A673 (cell line): Measurements from ENCODE around the gene ARHGEF4. TPM values are rescaled to one million over a fixed set of nuclear protein-coding genes. Genes with fewer than 3 reads are reported as not detected.
A peak's percentile ranks its signal among the peaks of the same experiment; 100 is the strongest.

Source experiments
- BruUV-seq: library from RNA; stranded (reverse); fragments of 400-500 nt; replicated peaks from 2 replicates; lab custom pipeline; 2021; lab: Mats Ljungman, UMichigan
- CTCF ChIA-PET: fragments of 300-600 bp; sonication (Branson Sonifier 250); formaldehyde crosslinking; loops from one replicate; lab custom pipeline; 2022; ENCODE audit warnings: antibody characterized with exemption; lab: Charles Lee
- POLR2A ChIA-PET: fragments of 300-600 bp; sonication (Branson Sonifier 250); formaldehyde crosslinking; loops from one replicate; lab custom pipeline; 2022; ENCODE audit warnings: antibody characterized with exemption; ENCODE audit not compliant: low non-redundant PET; lab: Charles Lee
- DNase-seq: peaks from one replicate; pipeline ENCODE4 v3.0.0-alpha.2; 2015; ENCODE audit warnings: low spot score
- H3K27ac ChIP-seq: fragments of 200-600 bp; sonication (generic); 2 replicates; pipeline ENCODE4 v1.5.1; 2016; ENCODE audit warnings: mixed run types, low read depth, mild to moderate bottlenecking, mixed read lengths, antibody characterized with exemption, low read length; ENCODE audit not compliant: poor library complexity, severe bottlenecking
- H3K27me3 ChIP-seq: fragments of 200-600 bp; sonication (generic); replicated peaks from 2 replicates; pipeline ENCODE4 v1.6.1; 2017; ENCODE audit warnings: mixed run types, low read depth, mild to moderate bottlenecking, mixed read lengths, antibody characterized with exemption, low read length; ENCODE audit not compliant: insufficient read depth, poor library complexity
- H3K36me3 ChIP-seq: fragments of 200-600 bp; sonication (generic); 2 replicates; pipeline ENCODE4 v1.6.1; 2016; ENCODE audit warnings: mixed run types, mild to moderate bottlenecking, mixed read lengths, antibody characterized with exemption, low read length; ENCODE audit not compliant: insufficient read depth, poor library complexity, severe bottlenecking
- H3K4me1 ChIP-seq: fragments of 200-600 bp; sonication (generic); 2 replicates; pipeline ENCODE4 v1.6.1; 2017; ENCODE audit warnings: mixed run types, mild to moderate bottlenecking, mixed read lengths, antibody characterized with exemption, low read length; ENCODE audit not compliant: insufficient read depth, poor library complexity, severe bottlenecking
- H3K4me3 ChIP-seq: fragments of 200-600 bp; sonication (generic); 2 replicates; pipeline ENCODE4 v1.5.1; 2016; ENCODE audit warnings: low read depth, mixed run types, mild to moderate bottlenecking, mixed read lengths, low read length; ENCODE audit not compliant: poor library complexity, severe bottlenecking
- H3K9me3 ChIP-seq: fragments of 200-600 bp; sonication (generic); 2 replicates; pipeline ENCODE4 v1.6.1; 2016; ENCODE audit warnings: mixed run types, low read depth, mild to moderate bottlenecking, mixed read lengths, antibody characterized with exemption, low read length; ENCODE audit not compliant: poor library complexity, severe bottlenecking
- EZH2 ChIP-seq: fragments of 200-600 bp; sonication (generic); IDR thresholded peaks from 2 replicates; pipeline ENCODE4 v1.6.1; 2017; ENCODE audit warnings: borderline replicate concordance, low read depth, mild to moderate bottlenecking, mixed read lengths, antibody characterized with exemption, low read length; ENCODE audit not compliant: poor library complexity, severe bottlenecking
- intact Hi-C: fragments of 100-400 bp; cut with micrococcal nuclease; formaldehyde crosslinking; loops from one replicate; pipeline ENCODE4 v1.10.0; 2022; ENCODE audit not compliant: unreplicated experiment
- total RNA-seq: library from RNA; stranded (reverse); gene quantifications from 2 replicates; pipeline ENCODE4 v1.2.3, GENCODE V29; 2021
- TF ChIP-seq, protein P1 (sequence below): fragments of 300-800, 200-600 bp; sonication (generic); conservative IDR thresholded peaks from 2 replicates; pipeline ENCODE4 v1.5.1; 2017; ENCODE audit warnings: low read depth, mild to moderate bottlenecking, antibody characterized with exemption, low read length, moderate library complexity, mixed read lengths

ARHGEF4 gene
- total RNA-seq, 1 experiment from 2014 or later: 2.1 TPM

GRCh38 chr2:130853391-130853790 lies 16.7 kb downstream of the ARHGEF4 start:
- Histone ChIP-seq H3K27ac (no peak overlapping the region), H3K4me3 (no peak overlapping the region), H3K36me3 (no peaks in the 10 kb centered on the region), H3K9me3 (no peaks in the 10 kb centered on the region), H3K4me1 (no peaks in the 10 kb centered on the region), H3K27me3 (no peaks in the 10 kb centered on the region)
- ChIA-PET CTCF (no interaction called here), POLR2A (no interaction called here)
- no peak for TF ChIP-seq EZH2
- TF ChIP-seq, protein P1, sequence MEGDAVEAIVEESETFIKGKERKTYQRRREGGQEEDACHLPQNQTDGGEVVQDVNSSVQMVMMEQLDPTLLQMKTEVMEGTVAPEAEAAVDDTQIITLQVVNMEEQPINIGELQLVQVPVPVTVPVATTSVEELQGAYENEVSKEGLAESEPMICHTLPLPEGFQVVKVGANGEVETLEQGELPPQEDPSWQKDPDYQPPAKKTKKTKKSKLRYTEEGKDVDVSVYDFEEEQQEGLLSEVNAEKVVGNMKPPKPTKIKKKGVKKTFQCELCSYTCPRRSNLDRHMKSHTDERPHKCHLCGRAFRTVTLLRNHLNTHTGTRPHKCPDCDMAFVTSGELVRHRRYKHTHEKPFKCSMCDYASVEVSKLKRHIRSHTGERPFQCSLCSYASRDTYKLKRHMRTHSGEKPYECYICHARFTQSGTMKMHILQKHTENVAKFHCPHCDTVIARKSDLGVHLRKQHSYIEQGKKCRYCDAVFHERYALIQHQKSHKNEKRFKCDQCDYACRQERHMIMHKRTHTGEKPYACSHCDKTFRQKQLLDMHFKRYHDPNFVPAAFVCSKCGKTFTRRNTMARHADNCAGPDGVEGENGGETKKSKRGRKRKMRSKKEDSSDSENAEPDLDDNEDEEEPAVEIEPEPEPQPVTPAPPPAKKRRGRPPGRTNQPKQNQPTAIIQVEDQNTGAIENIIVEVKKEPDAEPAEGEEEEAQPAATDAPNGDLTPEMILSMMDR: no peak
- DNase-seq: no peak
- intact Hi-C loops: no loop called here
- BruUV-seq: no TSS peak

DNA sequence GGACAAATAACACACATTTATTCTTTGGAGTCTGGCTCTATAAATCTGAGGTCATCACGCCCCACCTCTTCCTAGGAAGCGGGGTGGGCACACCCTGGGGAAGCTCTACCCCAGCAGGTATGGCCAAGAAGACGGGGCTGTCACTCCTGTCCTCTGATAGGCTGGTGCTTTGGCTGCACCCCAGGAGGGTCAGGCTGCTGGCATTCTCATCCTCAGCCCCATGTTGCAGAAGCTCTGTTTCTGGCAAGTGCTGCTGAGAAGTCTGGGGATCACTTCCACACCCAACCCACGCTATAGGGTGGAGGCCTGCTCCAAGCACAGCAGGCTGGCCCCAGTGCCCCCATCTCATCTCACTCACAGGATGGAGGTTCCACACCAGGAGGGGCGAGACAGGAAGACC lies 17.6 kb downstream of the ARHGEF4 start:
- Histone ChIP-seq H3K9me3 (no peaks in the 10 kb centered on the region), H3K27me3 (no peaks in the 10 kb centered on the region), H3K27ac (no peak overlapping the region), H3K4me1 (no peaks in the 10 kb centered on the region), H3K4me3 (no peak overlapping the region), H3K36me3 (no peaks in the 10 kb centered on the region)
- POLR2A ChIA-PET: no interaction called here
- CTCF ChIA-PET: no interaction called here
- DNase-seq: no peak
- BruUV-seq: no TSS peak
- TF ChIP-seq EZH2: no peak
- TF ChIP-seq, protein P1: no peak
- intact Hi-C loops: no loop called here

DNA sequence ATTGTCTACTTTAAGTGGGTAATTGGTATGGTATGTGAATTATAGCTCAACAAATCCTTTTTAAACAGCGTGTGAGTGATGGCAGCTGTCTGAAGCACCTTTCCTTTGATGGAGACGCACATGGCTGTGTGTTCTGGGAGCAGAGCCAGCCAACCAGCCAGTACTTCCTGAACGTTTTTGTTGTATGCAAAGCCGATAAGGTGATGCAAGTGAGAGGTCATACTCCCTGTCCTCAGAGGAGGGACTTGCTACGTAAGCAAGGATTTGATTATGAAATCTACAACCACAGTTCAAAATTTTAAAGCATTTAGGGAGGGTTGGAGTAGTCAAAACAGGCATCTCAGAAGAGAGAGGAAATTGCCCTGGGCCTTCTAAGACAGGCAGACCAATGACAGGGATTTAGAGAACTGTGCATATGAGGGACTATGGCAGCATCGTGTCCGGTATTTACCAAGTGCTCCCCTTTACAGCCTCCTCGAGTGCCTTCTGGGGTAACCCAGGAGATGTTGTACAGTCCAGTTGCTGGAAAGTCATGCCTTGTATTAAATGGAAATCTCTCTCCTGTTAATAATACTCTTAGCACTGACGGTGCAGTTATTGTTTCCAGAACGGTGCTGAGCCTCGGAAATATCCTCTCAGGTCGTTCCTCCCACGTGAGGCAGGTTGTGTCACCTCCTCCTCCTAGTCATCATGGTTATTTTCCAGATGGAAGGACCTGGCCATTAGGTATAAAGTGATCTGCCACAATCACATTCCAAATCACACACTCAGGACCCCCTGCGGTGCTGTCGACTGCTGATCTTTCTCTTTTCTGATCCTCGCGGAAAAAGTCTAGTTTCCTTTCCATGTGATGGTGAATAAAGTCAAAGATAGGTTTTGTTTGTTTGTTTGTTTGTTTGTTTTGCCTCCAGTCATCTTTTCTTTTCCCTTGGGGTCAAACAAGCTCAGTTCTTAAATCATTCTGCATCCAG lies 28.4 kb downstream of the ARHGEF4 start:
- POLR2A ChIA-PET: no interaction called here
- Histone ChIP-seq H3K27ac (peak overlapping the region; percentile 60), H3K9me3 (no peaks in the 10 kb centered on the region), H3K4me1 (peaks cover 15% of the 10 kb centered on the region), H3K36me3 (no peaks in the 10 kb centered on the region), H3K4me3 (no peak overlapping the region), H3K27me3 (no peaks in the 10 kb centered on the region)
- intact Hi-C loops: no loop called here
- peak; percentile 79 for DNase-seq
- CTCF ChIA-PET: interaction anchor here (1.0 kb wide), 1 partner anchor 40 kb away, joined by 3 read pairs; no protein-coding TSS in a partner anchor
- BruUV-seq: no TSS peak
- TF ChIP-seq, protein P1: no peak
- no peak for TF ChIP-seq EZH2
